Effector memory CD8-positive, alpha-beta T cell (primary cell): ENCODE results near the gene TBC1D16.

Experiments
- ATAC-seq: fragments of 150-1000 bp; cut with Tn5 transposase; replicated peaks from 2 replicates; pipeline ENCODE4 v1.10.0; 2021; ENCODE audit warnings: mild to moderate bottlenecking, moderate library complexity
- DNase-seq, 3 experiments: peaks; one replicate each; pipeline ENCODE4 v3.0.0; 2021
- H3K27ac Mint-ChIP-seq, 2 donors: one replicate each; pipeline ENCODE4 v1.8.0; 2022; ENCODE audit warnings: mild to moderate bottlenecking in 2 of 2, mixed read lengths in 2 of 2, moderate library complexity in 2 of 2
- H3K27me3 Mint-ChIP-seq, 2 donors: one replicate each; pipeline ENCODE4 v1.8.0; 2022; ENCODE audit warnings: mixed read lengths in 2 of 2
- H3K36me3 Mint-ChIP-seq: one replicate; pipeline ENCODE4 v1.8.0; 2022; ENCODE audit warnings: mild to moderate bottlenecking, moderate library complexity, mixed read lengths; ENCODE audit not compliant: insufficient read depth
- H3K4me1 Mint-ChIP-seq, 2 donors: one replicate each; pipeline ENCODE4 v1.8.0; 2022; ENCODE audit warnings: low read depth in 2 of 2, mixed read lengths in 2 of 2
- H3K4me3 Mint-ChIP-seq, 2 donors: one replicate each; pipeline ENCODE4 v1.8.0; 2022; ENCODE audit warnings: mild to moderate bottlenecking in 2 of 2, mixed read lengths in 2 of 2, moderate library complexity in 2 of 2
- H3K9me3 Mint-ChIP-seq, 2 donors: one replicate each; pipeline ENCODE4 v1.8.0; 2022; ENCODE audit warnings: mixed read lengths in 2 of 2

TBC1D16 gene

GRCh38 chr17:79989106-79989835 lies 46.4 kb downstream of the TBC1D16 start:
- Mint-ChIP-seq H3K4me3 (no peak overlapping the region), H3K27ac (no peak overlapping the region), H3K4me1 (peaks cover 8 to 15% of the 10 kb centered on the region in 2 donors), H3K36me3 (peaks cover 3% of the 10 kb centered on the region), H3K9me3 (no peaks in the 10 kb centered on the region), H3K27me3 (peaks cover 0 to 6% of the 10 kb centered on the region in 2 donors)
- ATAC-seq (no peak), DNase-seq (no peak)

GRCh38 chr17:79988185-79988971 lies 47.3 kb downstream of the TBC1D16 start:
- peaks cover 3% of the 10 kb centered on the region for H3K36me3 Mint-ChIP-seq
- no peak overlapping the region for H3K27ac Mint-ChIP-seq
- ATAC-seq (no peak), DNase-seq (no peak)
- H3K4me3 Mint-ChIP-seq: no peak overlapping the region
- H3K27me3 Mint-ChIP-seq: peaks cover 0 to 6% of the 10 kb centered on the region in 2 donors
- H3K9me3 Mint-ChIP-seq: no peaks in the 10 kb centered on the region
- peaks cover 8 to 15% of the 10 kb centered on the region in 2 donors for H3K4me1 Mint-ChIP-seq

DNA sequence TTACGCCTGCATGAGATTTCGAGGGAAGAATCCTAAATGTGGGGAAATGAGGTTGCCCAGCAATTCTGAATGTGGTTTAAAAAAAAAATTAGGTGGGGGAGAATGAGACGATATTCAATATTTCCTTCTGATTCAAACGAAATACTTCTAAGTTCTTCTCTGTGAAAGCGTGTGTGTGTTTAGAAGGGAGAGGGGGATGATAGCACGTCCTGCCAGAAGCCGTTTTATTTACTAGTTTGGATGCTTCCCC lies 47.8 kb downstream of the TBC1D16 start:
- DNase-seq: no peak
- Mint-ChIP-seq H3K27me3 (peaks cover 0 to 5% of the 10 kb centered on the region in 2 donors), H3K4me1 (peaks cover 8 to 13% of the 10 kb centered on the region in 2 donors), H3K4me3 (no peak overlapping the region), H3K9me3 (no peaks in the 10 kb centered on the region), H3K36me3 (peaks cover 3% of the 10 kb centered on the region), H3K27ac (no peak overlapping the region)
- ATAC-seq: no peak

DNA sequence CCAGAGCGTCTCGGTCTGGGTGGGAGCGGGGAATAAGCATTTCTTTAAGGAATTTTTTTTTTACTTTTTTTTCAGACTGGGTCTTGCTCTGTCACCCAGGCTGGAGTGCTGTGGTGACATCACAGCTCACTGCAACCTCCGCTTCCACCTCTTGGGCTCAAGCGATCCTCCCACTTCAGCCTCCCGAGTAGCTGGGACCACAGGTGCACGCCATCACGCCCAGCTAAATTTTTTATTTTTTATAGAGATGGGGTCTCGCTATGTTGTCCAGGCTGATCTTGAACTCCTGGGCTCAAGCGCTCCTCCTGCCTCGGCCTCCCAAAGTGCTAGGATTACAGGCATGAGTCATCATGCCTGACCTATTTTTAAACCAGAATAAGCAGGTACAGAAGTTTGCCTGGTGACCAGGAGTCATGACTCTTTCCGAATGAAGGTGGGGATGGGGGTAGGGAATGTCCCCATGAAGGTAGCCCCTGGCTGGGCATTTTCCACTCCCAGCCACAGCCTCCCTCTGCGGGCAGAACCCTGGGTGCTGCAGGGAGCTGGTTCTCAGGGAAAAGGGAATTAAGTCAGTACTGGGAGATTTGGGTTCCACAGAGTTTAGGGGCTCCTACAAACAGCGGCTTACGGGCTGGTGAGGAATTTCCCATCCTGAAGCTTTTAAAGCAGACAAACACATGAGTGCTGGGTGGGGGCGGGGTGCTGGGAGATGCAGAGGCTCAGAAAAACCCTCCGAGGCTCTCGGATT lies 48.3 kb downstream of the TBC1D16 start:
- ATAC-seq (no peak), DNase-seq (no peak)
- Mint-ChIP-seq H3K27ac (no peak overlapping the region), H3K27me3 (peaks cover 0 to under 1% of the 10 kb centered on the region in 2 donors), H3K36me3 (peaks cover 3% of the 10 kb centered on the region), H3K9me3 (no peaks in the 10 kb centered on the region), H3K4me1 (peaks cover 3 to 8% of the 10 kb centered on the region in 2 donors), H3K4me3 (no peak overlapping the region)

DNA sequence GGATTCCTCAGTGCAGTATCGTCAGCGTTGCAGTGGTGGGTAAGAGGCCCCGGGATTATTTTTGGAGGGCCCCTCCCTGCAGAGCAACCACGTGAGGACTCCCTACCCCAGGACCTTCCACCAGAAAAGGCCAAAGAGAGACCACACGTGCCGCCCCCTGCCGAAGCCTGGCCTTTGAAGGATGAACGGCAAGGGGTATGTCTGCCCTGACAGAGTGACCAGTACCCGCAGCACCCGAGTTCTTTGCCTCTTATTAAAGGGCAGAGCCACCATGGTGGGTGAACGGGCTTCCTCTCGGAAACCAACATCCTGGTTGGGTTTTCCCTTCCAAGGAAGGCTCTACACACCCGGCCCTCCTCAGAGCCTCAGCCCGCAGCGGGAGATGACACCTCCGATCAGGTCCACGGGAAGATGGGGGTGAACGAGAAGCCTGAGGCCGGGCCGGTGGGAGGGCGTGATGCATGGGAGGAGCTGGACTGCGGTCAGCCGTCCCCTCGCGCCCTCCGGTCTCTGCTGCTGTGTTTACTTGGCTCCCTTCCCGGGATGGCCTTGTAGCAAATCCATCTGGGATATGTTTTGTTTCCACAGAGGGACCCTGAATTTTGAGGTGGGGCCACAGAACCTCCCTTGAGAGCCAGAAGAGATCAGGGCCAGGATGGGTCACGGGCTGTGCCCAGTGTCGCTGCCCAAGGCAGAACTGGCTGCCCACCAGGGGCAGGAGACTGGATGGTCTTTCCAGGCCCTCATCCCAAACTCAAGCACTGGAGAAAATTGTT lies 49.1 kb downstream of the TBC1D16 start:
- H3K4me1 Mint-ChIP-seq: peaks cover 0 to 4% of the 10 kb centered on the region in 2 donors
- no peak overlapping the region for H3K4me3 Mint-ChIP-seq
- peaks cover 3% of the 10 kb centered on the region for H3K36me3 Mint-ChIP-seq
- H3K9me3 Mint-ChIP-seq: no peaks in the 10 kb centered on the region
- H3K27ac Mint-ChIP-seq: no peak overlapping the region
- H3K27me3 Mint-ChIP-seq: no peaks in the 10 kb centered on the region
- ATAC-seq: no peak
- DNase-seq: no peak

DNA sequence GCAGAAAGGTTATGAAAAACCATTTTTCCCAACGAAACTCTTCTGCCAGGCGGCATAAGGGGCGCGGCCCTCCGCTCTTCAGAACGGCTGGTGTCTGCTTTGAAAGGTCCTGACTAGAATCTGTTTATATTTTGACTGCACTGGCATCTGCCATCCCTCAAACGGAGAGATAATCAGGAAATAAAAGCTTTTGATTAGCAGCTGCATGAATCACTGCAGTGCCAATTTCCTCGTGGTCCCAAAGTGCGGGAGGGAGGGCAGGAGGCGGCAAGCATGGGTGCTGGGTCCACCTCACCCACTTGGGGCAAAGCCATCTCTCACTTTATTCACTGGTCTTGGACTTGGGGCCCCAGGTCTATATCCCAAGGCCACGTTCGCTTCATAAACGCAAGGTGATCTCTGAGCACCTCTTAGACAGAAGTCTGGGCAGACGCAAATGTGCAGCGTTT lies 49.7 kb downstream of the TBC1D16 start:
- no peak for DNase-seq
- H3K4me3 Mint-ChIP-seq: no peak overlapping the region
- peaks cover 3% of the 10 kb centered on the region for H3K36me3 Mint-ChIP-seq
- H3K27ac Mint-ChIP-seq: no peak overlapping the region
- no peak for ATAC-seq
- H3K4me1 Mint-ChIP-seq: peaks cover 0 to 3% of the 10 kb centered on the region in 2 donors
- H3K9me3 Mint-ChIP-seq: no peaks in the 10 kb centered on the region
- H3K27me3 Mint-ChIP-seq: no peaks in the 10 kb centered on the region

GRCh38 chr17:79985361-79985942 lies 50.2 kb downstream of the TBC1D16 start:
- H3K27me3 Mint-ChIP-seq: no peaks in the 10 kb centered on the region
- peaks cover 3% of the 10 kb centered on the region for H3K36me3 Mint-ChIP-seq
- H3K27ac Mint-ChIP-seq: no peak overlapping the region
- ATAC-seq (no peak), DNase-seq (no peak)
- H3K4me1 Mint-ChIP-seq: no peaks in the 10 kb centered on the region
- no peaks in the 10 kb centered on the region for H3K9me3 Mint-ChIP-seq
- no peak overlapping the region for H3K4me3 Mint-ChIP-seq

- Mint-ChIP-seq H3K4me3 (no peak overlapping the region), H3K9me3 (no peaks in the 10 kb centered on the region), H3K27ac (no peak overlapping the region), H3K4me1 (no peaks in the 10 kb centered on the region), H3K27me3 (no peaks in the 10 kb centered on the region), H3K36me3 (peaks cover 3% of the 10 kb centered on the region)
- DNase-seq (no peak), ATAC-seq (no peak)
Observed at GRCh38 chr17:79984877-79985276, 50.8 kb downstream of the TBC1D16 start.

DNA sequence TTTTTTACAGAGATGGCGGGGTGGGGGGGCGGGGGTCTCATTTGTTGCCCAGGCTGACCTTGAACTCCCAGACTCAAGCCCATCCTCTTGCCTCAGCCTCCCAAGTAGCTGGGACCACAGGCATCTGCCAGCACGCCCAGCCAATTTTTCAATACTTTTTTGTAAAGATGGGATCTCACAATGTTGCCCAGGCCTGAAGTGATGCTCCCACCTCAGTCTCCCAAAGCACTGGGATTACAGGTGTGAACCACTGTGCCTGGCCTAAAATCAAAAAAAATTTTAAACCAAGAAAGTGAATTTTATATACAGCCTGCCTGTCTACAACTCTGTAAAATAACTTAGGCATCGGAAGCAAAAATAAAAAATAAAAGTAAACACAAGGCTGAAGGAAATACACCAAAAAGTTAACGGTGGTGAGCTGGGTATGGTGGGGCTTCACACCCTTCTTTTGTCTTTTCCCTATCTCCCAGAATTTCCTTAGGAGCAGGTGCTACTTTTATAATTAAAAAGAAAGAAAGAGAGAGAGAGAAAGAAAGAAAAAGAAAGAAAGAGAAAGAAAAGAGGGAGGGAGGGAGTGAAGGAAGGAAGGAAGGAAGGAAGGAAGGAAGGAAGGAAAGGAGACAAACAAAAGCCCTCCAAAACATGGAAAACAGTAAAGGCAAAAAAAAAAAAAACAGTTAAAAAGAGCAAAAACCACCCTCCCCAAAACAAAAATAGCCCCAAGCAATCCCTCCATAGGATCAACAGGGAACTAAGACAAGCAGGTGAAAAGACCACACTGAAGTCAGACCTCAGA lies 51.4 kb downstream of the TBC1D16 start:
- H3K9me3 Mint-ChIP-seq: no peaks in the 10 kb centered on the region
- H3K27ac Mint-ChIP-seq: no peak overlapping the region
- H3K4me3 Mint-ChIP-seq: no peak overlapping the region
- H3K4me1 Mint-ChIP-seq: no peaks in the 10 kb centered on the region
- no peak for DNase-seq
- peaks cover 3% of the 10 kb centered on the region for H3K36me3 Mint-ChIP-seq
- H3K27me3 Mint-ChIP-seq: no peaks in the 10 kb centered on the region
- ATAC-seq: no peak

DNA sequence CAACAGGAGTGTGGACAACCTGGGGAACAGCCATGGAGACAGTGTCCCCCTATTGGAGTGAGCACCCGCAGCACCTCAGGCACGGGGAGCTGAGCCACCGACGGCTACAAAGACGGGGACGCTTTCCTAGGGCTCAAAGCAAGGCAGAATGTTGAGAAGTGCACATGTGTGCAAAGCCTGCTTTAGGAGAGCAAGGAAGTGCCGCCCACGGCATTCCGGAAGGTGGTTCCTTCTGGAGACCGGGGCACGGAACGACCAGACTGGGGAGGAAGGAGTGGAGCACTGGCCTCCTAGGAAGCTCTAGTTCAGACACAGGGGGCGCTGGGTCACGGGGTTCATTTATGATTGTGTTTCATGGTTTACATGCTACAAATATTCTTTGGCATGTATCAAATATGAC lies 52.2 kb downstream of the TBC1D16 start:
- no peak for DNase-seq

DNA sequence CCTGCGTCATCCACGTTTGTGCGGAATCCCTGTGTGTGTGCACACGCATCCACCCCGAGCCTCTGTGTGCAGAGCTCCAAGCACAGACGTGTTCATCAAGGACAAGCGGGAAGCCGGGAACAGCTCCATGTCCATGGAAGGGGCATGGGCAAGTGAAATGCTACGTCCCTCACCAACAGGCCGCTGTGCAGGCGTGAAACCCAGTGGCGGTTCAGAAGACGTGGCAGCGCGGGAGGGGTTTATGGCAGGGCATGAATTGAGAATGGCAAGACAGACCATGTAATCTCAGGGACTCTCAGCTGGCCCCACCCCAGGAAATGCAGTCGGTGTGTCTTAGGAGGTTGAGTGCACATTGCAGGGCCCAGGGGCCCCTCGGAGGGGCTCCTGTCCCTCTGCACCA lies 52.7 kb downstream of the TBC1D16 start:
- no peaks in the 10 kb centered on the region for H3K4me1 Mint-ChIP-seq
- no peak overlapping the region for H3K4me3 Mint-ChIP-seq
- no peak for DNase-seq
- H3K36me3 Mint-ChIP-seq: peaks cover 3% of the 10 kb centered on the region
- H3K27ac Mint-ChIP-seq: no peak overlapping the region
- no peak for ATAC-seq
- no peaks in the 10 kb centered on the region for H3K9me3 Mint-ChIP-seq
- H3K27me3 Mint-ChIP-seq: no peaks in the 10 kb centered on the region

More for the DNA sequence above, 52.2 kb downstream of the TBC1D16 start:
- Mint-ChIP-seq H3K4me3 (no peak overlapping the region), H3K9me3 (no peaks in the 10 kb centered on the region), H3K36me3 (peaks cover 3% of the 10 kb centered on the region), H3K4me1 (no peaks in the 10 kb centered on the region), H3K27me3 (no peaks in the 10 kb centered on the region), H3K27ac (no peak overlapping the region)
- ATAC-seq: no peak

GRCh38 chr17:79981661-79982101 lies 54.0 kb downstream of the TBC1D16 start:
- H3K27me3 Mint-ChIP-seq: no peaks in the 10 kb centered on the region
- no peaks in the 10 kb centered on the region for H3K9me3 Mint-ChIP-seq
- no peak overlapping the region for H3K27ac Mint-ChIP-seq
- H3K4me3 Mint-ChIP-seq: no peak overlapping the region
- no peak for DNase-seq
- no peaks in the 10 kb centered on the region for H3K4me1 Mint-ChIP-seq
- no peaks in the 10 kb centered on the region for H3K36me3 Mint-ChIP-seq
- no peak for ATAC-seq
